GM21786 (cell line): ENCODE results near the gene TCF4.

Experiments
- ATAC-seq: cut with Tn5 transposase; IDR thresholded peaks from one replicate; pipeline ENCODE4 v1.9.1; 2021; ENCODE audit not compliant: unreplicated experiment

TCF4 gene

GRCh38 chr18:55587418-55588110 lies 428 bp downstream of the TCF4 start:
- ATAC-seq, result no peak

GRCh38 chr18:55585920-55586561 lies 2.0 kb downstream of the TCF4 start:
- no peak for ATAC-seq

- no peak for ATAC-seq
Observed at GRCh38 chr18:55585065-55585919, 2.7 kb downstream of the TCF4 start.

GRCh38 chr18:55584201-55584600 lies 3.8 kb downstream of the TCF4 start:
- no peak for ATAC-seq

- ATAC-seq, result no peak
Observed at GRCh38 chr18:55582325-55582724, 5.7 kb downstream of the TCF4 start.

- ATAC-seq, result no peak
Observed at GRCh38 chr18:55579501-55580270, 8.3 kb downstream of the TCF4 start.

GRCh38 chr18:55577812-55578539 lies 10.0 kb downstream of the TCF4 start:
- no peak for ATAC-seq

- no peak for ATAC-seq
Observed at GRCh38 chr18:55576001-55576400, 12.0 kb downstream of the TCF4 start.

GRCh38 chr18:55575066-55575465 lies 12.9 kb downstream of the TCF4 start:
- no peak for ATAC-seq

GRCh38 chr18:55573386-55573785 lies 14.6 kb downstream of the TCF4 start:
- no peak for ATAC-seq

GRCh38 chr18:55570966-55571365 lies 17.0 kb downstream of the TCF4 start:
- ATAC-seq, result no peak

GRCh38 chr18:55566456-55566935 lies 21.5 kb downstream of the TCF4 start:
- ATAC-seq, result no peak

GRCh38 chr18:55559739-55560138 lies 28.3 kb downstream of the TCF4 start:
- no peak for ATAC-seq

GRCh38 chr18:55557211-55557610 lies 30.8 kb downstream of the TCF4 start:
- no peak for ATAC-seq

- ATAC-seq, result no peak
Observed at GRCh38 chr18:55555395-55556027, 32.5 kb downstream of the TCF4 start.

- ATAC-seq, result no peak
Observed at GRCh38 chr18:55552526-55553189, 35.3 kb downstream of the TCF4 start.

GRCh38 chr18:55551227-55551626 lies 36.8 kb downstream of the TCF4 start:
- no peak for ATAC-seq

GRCh38 chr18:55550471-55550870 lies 37.5 kb downstream of the TCF4 start:
- ATAC-seq, result no peak

- no peak for ATAC-seq
Observed at GRCh38 chr18:55549474-55550104, 38.4 kb downstream of the TCF4 start.
